GM13976 (cell line): Measurements from ENCODE around the gene IL32.

Experiments used
- DNase-seq: peaks from one replicate; pipeline ENCODE4 v3.0.0; 2012; ENCODE audit warnings: low spot score
- in situ Hi-C: fragments of 300-500 bp; cut with MboI; formaldehyde crosslinking; loops from one replicate; pipeline ENCODE4 v1.12.0; 2022; ENCODE audit warnings: low sequenced_read_pairs, mixed read lengths, inconsistent platforms; ENCODE audit not compliant: unreplicated experiment
- TF ChIP-seq, protein P1 (sequence below): IDR thresholded peaks from 2 replicates; pipeline ENCODE4 v1.5.1; 2012; ENCODE audit warnings: borderline replicate concordance, mild to moderate bottlenecking; ENCODE audit not compliant: insufficient read depth; ENCODE audit errors: extremely low read depth, missing control alignments, control extremely low read depth

The IL32 gene

GRCh38 chr16:3085868-3086595 is 20.6 kb downstream of the IL32 start:
- TF ChIP-seq, protein P1, sequence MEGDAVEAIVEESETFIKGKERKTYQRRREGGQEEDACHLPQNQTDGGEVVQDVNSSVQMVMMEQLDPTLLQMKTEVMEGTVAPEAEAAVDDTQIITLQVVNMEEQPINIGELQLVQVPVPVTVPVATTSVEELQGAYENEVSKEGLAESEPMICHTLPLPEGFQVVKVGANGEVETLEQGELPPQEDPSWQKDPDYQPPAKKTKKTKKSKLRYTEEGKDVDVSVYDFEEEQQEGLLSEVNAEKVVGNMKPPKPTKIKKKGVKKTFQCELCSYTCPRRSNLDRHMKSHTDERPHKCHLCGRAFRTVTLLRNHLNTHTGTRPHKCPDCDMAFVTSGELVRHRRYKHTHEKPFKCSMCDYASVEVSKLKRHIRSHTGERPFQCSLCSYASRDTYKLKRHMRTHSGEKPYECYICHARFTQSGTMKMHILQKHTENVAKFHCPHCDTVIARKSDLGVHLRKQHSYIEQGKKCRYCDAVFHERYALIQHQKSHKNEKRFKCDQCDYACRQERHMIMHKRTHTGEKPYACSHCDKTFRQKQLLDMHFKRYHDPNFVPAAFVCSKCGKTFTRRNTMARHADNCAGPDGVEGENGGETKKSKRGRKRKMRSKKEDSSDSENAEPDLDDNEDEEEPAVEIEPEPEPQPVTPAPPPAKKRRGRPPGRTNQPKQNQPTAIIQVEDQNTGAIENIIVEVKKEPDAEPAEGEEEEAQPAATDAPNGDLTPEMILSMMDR, result no peak
- DNase-seq, result no peak
- in situ Hi-C loops, result no loop called here

DNA sequence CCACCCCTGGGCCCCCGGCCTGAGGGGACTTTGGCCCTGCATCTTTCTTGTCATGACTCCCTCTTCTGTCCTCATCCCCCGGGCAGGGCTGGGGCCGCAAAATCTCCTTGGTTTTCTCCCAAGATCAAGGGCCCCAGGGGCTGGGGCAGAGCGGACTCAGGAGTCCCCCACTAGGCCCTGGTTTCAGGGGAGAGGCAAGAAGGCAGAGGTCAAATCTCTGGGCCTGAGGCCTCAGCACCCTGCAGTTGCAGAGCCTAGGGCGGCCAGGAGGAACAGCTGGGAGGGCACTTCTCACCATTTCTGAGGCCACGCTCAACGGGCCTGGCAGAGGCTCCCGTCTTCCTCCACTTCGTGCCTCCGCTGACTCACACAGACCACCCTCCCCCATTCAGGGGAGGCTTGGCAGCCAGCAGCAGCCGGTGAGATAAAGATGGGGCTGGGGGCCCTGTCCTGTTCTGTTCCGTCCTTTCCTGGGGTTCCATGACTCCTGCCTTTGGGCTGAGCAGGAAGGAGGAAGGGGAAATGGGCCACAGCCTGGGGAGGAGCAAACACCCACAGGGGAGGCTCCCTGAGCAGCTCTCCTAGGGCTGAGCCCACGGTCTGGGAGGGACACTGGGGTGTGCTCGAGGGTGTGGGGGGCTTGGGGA is 21.3 kb downstream of the IL32 start:
- in situ Hi-C loops, result no loop called here
- DNase-seq, result peak; percentile 13
- TF ChIP-seq, protein P1, result no peak

DNA sequence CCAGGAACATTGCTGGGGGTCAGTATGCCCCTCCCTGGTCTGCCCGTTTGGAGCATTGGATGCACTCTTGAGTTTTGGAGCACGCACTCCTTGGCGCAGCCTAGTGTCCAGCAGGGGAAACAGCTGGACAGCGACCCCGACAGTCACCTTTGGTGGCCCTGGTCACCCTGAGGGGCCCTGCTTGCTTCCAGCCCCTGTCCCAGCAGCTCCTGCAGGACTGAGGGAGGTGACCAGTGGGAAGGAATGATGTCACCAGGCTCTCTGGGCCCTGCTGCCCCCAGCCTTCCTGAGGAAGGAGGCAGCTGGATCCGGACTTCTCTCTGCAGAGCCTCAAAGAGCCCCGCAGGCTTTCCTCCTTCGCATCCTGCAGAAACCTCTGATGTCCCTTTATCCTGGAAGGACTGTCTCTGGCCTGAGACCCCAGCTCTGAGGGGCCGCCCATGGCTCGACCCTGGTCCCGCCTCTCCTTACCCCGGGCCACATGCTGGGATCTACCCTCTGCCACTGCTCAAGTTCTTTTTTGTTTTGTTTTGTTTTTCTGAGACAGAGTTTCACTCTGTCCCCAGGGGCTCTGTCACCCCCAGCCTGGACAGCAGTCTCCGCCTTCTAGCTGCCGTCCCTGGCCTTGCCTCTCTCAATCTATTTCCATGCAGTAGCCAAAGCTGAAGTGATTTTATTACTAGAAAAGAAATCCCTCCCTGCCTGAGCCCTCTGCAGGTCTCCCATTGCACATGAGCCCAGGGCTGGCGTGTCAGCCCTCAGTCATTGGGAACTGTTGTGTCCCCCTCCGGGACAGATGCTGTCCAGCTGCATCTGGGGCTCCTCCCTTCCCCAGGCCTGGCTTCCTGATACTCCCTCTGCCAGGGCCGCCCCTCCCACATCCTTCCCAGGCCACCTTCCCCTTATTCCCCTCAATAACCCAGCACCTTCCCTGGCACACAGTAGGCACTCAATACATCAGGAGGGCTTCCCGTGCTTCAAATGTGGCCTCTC is 22.1 kb downstream of the IL32 start:
- TF ChIP-seq, protein P1, result peak; percentile 32
- in situ Hi-C loops, result no loop called here
- peak; percentile 51 for DNase-seq

DNA sequence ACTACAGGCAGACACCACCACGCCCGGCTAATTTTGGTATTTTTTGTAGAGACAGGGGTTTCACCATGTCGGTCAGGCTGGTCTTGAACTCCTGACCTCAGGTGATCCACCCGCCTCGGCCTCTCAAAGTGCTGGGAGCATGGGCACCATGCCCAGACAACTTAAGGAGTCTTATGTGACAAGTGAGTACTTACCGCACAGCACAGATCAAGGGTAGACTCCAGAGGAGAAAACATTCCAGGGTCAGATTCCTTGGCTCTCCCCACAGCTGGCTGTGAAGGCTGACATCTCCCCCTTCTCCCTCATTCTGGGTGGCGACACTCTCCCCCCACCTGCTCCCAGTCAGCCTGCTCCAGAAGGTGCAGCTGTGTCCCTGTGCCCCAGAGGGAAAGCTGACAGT is 23.0 kb downstream of the IL32 start:
- no peak for DNase-seq
- TF ChIP-seq, protein P1, result no peak
- in situ Hi-C loops, result no loop called here

- in situ Hi-C loops, result no loop called here
- TF ChIP-seq, protein P1, result no peak
- no peak for DNase-seq
Measured at GRCh38 chr16:3088925-3089716, 23.7 kb downstream of the IL32 start.
